Ovary (tissue), 3 donors: ENCODE data around the gene BCL3.

Source experiments
- EP300 ChIP-seq: sonication (generic); formaldehyde crosslinking; IDR thresholded peaks from one replicate; pipeline ENCODE4 v1.6.1; 2017; ENCODE audit warnings: antibody characterized with exemption
- POLR2A ChIP-seq: fragments of 450-650 bp; IDR thresholded peaks from one replicate; pipeline ENCODE4 v1.6.1; 2017; ENCODE audit warnings: antibody characterized with exemption, mild to moderate bottlenecking, moderate library complexity
- TF ChIP-seq, protein P1 (sequence below), 3 donors: fragments of 450-650 bp in 2 of 3; fragments of 200-600 bp in 1 of 3; IDR thresholded peaks; one replicate each; pipeline versions ENCODE4 v1.5.1 to v1.8.0; 2016 to 2022; ENCODE audit warnings: antibody characterized with exemption in 3 of 3, mild to moderate bottlenecking in 1 of 3
- donor health status: DM: no; HTN: no; CAD: no.

DNA sequence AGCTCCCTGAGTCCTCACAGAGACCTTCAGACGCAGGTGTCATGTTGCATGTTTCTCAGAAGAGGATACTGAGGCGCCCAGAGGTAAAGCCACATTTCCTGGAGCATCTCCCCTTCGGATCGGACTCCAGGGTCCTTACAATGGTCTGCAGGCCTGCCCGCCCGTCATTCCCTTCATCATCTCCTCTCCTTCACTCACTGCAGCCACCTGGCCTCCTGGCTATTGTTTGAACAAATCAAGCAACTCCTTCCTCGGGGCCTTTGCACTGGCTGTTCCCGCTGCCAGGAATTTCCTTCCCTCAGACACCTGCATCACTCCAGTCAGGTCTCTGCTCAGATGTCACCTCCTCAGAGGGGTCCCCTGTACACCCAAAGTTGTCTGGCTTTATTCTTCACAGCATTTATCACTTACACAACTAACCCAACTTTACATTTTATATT lies 29.2 kb upstream of the BCL3 start:
- TF ChIP-seq, protein P1, sequence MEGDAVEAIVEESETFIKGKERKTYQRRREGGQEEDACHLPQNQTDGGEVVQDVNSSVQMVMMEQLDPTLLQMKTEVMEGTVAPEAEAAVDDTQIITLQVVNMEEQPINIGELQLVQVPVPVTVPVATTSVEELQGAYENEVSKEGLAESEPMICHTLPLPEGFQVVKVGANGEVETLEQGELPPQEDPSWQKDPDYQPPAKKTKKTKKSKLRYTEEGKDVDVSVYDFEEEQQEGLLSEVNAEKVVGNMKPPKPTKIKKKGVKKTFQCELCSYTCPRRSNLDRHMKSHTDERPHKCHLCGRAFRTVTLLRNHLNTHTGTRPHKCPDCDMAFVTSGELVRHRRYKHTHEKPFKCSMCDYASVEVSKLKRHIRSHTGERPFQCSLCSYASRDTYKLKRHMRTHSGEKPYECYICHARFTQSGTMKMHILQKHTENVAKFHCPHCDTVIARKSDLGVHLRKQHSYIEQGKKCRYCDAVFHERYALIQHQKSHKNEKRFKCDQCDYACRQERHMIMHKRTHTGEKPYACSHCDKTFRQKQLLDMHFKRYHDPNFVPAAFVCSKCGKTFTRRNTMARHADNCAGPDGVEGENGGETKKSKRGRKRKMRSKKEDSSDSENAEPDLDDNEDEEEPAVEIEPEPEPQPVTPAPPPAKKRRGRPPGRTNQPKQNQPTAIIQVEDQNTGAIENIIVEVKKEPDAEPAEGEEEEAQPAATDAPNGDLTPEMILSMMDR (IDR thresholded peaks at IDR 0.05), result no peak
- TF ChIP-seq EP300 (no peak), POLR2A (no peak)
